WERI-Rb-1 (cell line): ENCODE measurements around the gene PREX1.

ENCODE experiments used
- DNase-seq: peaks from one replicate; pipeline ENCODE4 v3.0.0-alpha.2; 2020
- H3K27ac ChIP-seq: fragments of 250-450 bp; sonication (Bioruptor Pico); 2 replicates; pipeline ENCODE4 v1.5.1; 2020; ENCODE audit warnings: mild to moderate bottlenecking, moderate library complexity
- H3K27me3 ChIP-seq: fragments of 250-450 bp; sonication (Bioruptor Pico); 2 replicates; pipeline ENCODE4 v1.5.1; 2021; ENCODE audit warnings: mild to moderate bottlenecking, low read depth, moderate library complexity; ENCODE audit not compliant: insufficient read depth, severe bottlenecking
- H3K36me3 ChIP-seq: fragments of 250-450 bp; sonication (Bioruptor Pico); 2 replicates; pipeline ENCODE4 v1.5.1; 2020; ENCODE audit warnings: mild to moderate bottlenecking, moderate library complexity
- H3K4me3 ChIP-seq: 2 replicates; pipeline ENCODE4 v1.5.1; 2011; ENCODE audit warnings: low read depth, mild to moderate bottlenecking, control low read depth, low read length
- H3K9me3 ChIP-seq: fragments of 250-450 bp; sonication (Bioruptor Pico); 2 replicates; pipeline ENCODE4 v1.5.1; 2021; ENCODE audit warnings: mild to moderate bottlenecking, moderate library complexity; ENCODE audit not compliant: severe bottlenecking
- TF ChIP-seq, protein P1 (sequence below): IDR thresholded peaks from 2 replicates; pipeline ENCODE4 v1.5.1; 2011; ENCODE audit warnings: low read depth, mild to moderate bottlenecking, control low read depth, inconsistent platforms, low read length

The PREX1 gene

DNA sequence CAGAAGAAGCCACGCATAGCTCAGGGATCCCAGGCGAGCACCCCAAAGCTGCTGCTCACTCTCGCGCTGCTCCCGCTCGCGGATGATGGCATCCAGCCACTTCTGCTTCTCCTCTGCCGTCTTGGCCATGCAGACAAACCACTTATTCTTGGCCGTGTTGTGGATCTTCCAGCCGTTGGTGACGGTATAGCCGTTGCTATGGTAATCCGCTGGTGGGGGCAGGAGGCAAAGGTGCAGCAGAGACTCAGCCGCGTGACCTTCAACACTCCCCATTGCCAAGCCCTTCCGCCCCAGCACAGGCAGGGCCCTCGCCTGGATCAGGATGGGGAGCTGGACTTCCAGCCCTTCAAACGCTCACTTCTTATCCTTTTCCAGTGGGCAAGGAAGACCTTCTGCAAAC, 136.9 kb downstream of the PREX1 start:
- Histone ChIP-seq H3K27me3 (no peaks in the 10 kb centered on the region), H3K9me3 (no peaks in the 10 kb centered on the region), H3K27ac (no peak overlapping the region), H3K4me3 (no peak overlapping the region), H3K36me3 (peaks cover 47% of the 10 kb centered on the region)
- DNase-seq, result no peak
- TF ChIP-seq, protein P1, sequence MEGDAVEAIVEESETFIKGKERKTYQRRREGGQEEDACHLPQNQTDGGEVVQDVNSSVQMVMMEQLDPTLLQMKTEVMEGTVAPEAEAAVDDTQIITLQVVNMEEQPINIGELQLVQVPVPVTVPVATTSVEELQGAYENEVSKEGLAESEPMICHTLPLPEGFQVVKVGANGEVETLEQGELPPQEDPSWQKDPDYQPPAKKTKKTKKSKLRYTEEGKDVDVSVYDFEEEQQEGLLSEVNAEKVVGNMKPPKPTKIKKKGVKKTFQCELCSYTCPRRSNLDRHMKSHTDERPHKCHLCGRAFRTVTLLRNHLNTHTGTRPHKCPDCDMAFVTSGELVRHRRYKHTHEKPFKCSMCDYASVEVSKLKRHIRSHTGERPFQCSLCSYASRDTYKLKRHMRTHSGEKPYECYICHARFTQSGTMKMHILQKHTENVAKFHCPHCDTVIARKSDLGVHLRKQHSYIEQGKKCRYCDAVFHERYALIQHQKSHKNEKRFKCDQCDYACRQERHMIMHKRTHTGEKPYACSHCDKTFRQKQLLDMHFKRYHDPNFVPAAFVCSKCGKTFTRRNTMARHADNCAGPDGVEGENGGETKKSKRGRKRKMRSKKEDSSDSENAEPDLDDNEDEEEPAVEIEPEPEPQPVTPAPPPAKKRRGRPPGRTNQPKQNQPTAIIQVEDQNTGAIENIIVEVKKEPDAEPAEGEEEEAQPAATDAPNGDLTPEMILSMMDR, result no peak

DNA sequence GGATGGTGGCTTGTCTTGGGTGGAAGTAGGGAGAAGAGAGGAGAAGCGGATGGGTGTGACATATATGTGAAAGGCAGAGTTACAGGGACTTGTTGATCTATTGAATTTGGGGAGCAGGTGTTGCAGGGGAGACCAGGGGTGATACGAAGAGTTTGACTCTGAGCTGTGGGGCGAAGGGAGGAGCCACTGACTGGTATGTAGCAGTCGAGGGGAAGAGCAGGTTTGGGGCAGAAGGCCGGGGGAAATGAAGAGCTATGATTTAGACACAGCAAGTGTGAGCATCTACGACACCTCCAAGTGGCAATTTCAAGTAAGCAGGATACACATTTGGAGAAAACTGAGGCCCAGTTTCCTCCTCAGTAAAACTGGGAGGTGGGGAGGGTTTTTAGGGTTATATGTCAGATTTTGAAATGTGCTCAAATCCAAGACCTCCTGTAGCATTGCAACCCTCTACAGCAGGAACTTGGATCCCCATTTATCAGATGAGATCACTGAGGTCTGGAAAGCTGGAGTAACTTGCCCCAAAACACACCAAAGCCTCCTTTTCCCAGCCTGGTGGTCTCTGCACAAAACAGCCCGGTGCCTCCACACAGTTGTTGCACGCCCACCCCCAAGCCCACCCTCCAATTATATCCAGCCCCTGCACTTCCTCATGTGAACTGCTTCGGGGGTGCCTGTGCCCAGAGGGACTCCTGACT, 137.8 kb downstream of the PREX1 start:
- Histone ChIP-seq H3K36me3 (peaks cover 40% of the 10 kb centered on the region), H3K27me3 (no peaks in the 10 kb centered on the region), H3K4me3 (no peak overlapping the region), H3K9me3 (no peaks in the 10 kb centered on the region), H3K27ac (no peak overlapping the region)
- TF ChIP-seq, protein P1, result no peak
- DNase-seq, result no peak

DNA sequence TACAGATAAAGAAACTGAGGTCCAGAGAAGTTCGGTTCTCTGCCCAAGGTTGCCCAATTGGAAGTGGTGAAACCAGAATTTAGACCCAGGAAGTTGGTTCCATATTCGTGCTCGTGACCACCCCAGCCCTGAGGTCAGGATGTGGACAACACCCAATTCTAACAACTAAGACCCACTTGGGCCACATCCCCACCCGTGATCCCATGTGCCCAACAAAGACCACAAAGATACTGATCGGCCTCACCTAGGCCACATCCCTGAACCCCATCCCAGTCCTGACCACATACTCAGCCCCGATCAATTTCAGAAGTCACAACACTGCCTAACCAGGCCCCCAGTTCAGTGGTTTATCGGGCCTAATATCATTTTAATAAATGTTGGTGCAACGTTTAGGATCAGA, 138.4 kb downstream of the PREX1 start:
- peaks cover 37% of the 10 kb centered on the region for H3K36me3 ChIP-seq
- no peaks in the 10 kb centered on the region for H3K27me3 ChIP-seq
- TF ChIP-seq, protein P1, result no peak
- no peak for DNase-seq
- no peaks in the 10 kb centered on the region for H3K9me3 ChIP-seq
- no peak overlapping the region for H3K27ac ChIP-seq
- no peak overlapping the region for H3K4me3 ChIP-seq

DNA sequence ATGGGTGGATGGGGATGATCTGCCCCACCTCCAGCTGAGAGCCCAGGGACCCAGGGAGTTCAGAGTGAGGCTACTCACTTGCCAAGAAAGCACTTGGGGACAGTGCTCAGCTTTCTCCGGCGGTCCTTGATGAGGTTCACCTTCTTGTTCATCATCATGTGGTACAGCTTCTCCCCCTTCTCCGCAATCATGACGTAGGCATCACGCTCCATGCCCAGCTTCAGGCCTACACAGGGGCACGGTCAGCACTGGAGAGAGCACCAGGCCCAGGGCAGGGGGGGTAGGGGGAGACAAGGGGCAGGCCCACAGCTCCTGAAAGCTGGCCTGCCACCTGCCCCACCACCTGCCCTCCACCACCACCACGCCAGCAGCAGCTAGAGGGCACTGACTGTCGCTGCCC, 139.2 kb downstream of the PREX1 start:
- TF ChIP-seq, protein P1, result no peak
- no peak overlapping the region for H3K27ac ChIP-seq
- no peak for DNase-seq
- H3K9me3 ChIP-seq, result no peaks in the 10 kb centered on the region
- no peak overlapping the region for H3K4me3 ChIP-seq
- peaks cover 30% of the 10 kb centered on the region for H3K36me3 ChIP-seq
- H3K27me3 ChIP-seq, result no peaks in the 10 kb centered on the region

DNA sequence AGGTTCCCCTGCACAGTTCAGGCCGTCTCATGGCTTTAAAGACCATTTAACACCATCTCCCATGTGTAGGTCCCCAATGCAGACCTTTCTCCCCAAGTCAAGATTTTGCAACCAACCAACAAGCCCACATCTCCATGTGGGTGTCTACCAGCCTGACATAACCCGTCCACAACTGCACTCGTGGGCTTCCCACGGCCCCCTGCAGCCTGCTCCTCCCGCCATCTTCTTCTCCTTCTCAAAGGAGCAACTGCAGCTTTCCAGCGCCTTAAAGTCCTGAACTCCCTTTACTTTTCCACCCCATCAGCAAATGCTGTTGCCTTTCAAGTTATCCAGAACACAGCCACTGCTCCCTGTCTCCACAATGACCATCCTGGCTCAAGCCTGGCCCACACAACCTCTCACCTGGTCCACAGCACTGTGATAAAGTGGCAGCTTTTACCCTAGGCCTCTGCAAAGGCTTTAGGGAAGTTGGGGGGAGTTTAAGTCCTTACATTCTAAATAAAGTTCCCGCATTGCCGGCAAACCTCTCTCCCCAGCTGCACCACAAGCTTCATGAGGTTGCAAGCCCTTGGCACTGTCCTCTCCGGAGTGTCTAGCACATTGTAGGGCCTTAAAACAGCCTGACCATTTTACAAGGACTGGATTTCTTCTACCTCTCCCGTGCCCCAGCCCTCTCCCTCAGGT, 140.5 kb downstream of the PREX1 start:
- TF ChIP-seq, protein P1, result no peak

More for the DNA sequence above, 140.5 kb downstream of the PREX1 start:
- Histone ChIP-seq H3K4me3 (no peak overlapping the region), H3K36me3 (peaks cover 29% of the 10 kb centered on the region), H3K27ac (peak overlapping the region; percentile 75), H3K27me3 (no peaks in the 10 kb centered on the region), H3K9me3 (no peaks in the 10 kb centered on the region)
- no peak for DNase-seq
